Activated naive CD4-positive, alpha-beta T cell treated with anti-CD3 and anti-CD28 coated beads for 36 hours (primary cell): Measurements from ENCODE around the gene IL2RA. TPM values are rescaled to one million over a fixed set of nuclear protein-coding genes. Genes with fewer than 3 reads are reported as not detected.
"Not testable (repeated sequence)": the region's sequence is repeated elsewhere in the genome, so short reads cannot be mapped to it uniquely, and the experiment has no call there.

Experiments used
- CTCF ChIA-PET: fragments of 350-600 bp; sonication (Branson Sonifier 250); formaldehyde crosslinking; loops from one replicate; lab custom pipeline; 2021; ENCODE audit warnings: antibody characterized with exemption; lab: Charles Lee
- DNase-seq: peaks from one replicate; pipeline ENCODE4 v3.0.0-alpha.2; 2020
- H3K27ac Mint-ChIP-seq: one replicate; pipeline ENCODE4 v1.8.0; 2021; ENCODE audit warnings: mild to moderate bottlenecking, mixed read lengths
- H3K27me3 Mint-ChIP-seq: one replicate; pipeline ENCODE4 v1.8.0; 2021; ENCODE audit warnings: low read depth, mixed read lengths
- H3K36me3 Mint-ChIP-seq: one replicate; pipeline ENCODE4 v1.8.0; 2021; ENCODE audit warnings: low read depth, mixed read lengths
- H3K4me1 Mint-ChIP-seq: one replicate; pipeline ENCODE4 v1.8.0; 2021; ENCODE audit warnings: low read depth, mixed read lengths
- H3K4me3 Mint-ChIP-seq: one replicate; pipeline ENCODE4 v1.8.0; 2021; ENCODE audit warnings: mild to moderate bottlenecking, moderate library complexity, mixed read lengths
- H3K9me3 Mint-ChIP-seq: one replicate; pipeline ENCODE4 v1.8.0; 2021; ENCODE audit warnings: mixed read lengths
- intact Hi-C: fragments of 100-400 bp; cut with micrococcal nuclease; formaldehyde crosslinking; loops from one replicate; pipeline ENCODE4 v1.15.1; 2023
- total RNA-seq, 2 experiments: library from RNA; stranded (reverse); gene quantifications; one replicate each; pipeline ENCODE4 v1.2.3, GENCODE V29; 2021

The IL2RA gene
- total RNA-seq, 2 experiments from 2014 or later = 443 to 471 TPM

GRCh38 chr10:6045314-6045848, 16.8 kb downstream of the IL2RA start:
- DNase-seq = peak; percentile 69
- no peaks in the 10 kb centered on the region for H3K27me3 Mint-ChIP-seq
- H3K36me3 Mint-ChIP-seq = peaks cover 89% of the 10 kb centered on the region
- CTCF ChIA-PET = interaction anchor here (1.4 to 1.6 kb wide), 2 partner anchors 32 to 41 kb away, joined by 6 to 10 read pairs; no protein-coding TSS in a partner anchor
- peak overlapping the region; percentile 95 for H3K27ac Mint-ChIP-seq
- H3K4me1 Mint-ChIP-seq = peaks cover 86% of the 10 kb centered on the region
- no peaks in the 10 kb centered on the region for H3K9me3 Mint-ChIP-seq
- H3K4me3 Mint-ChIP-seq = peak overlapping the region; percentile 56
- intact Hi-C loops = loop anchor here (1.0 to 2.0 kb wide), 2 partner anchors 13 to 25 kb away; no protein-coding TSS in a partner anchor

GRCh38 chr10:6044751-6045313, 17.3 kb downstream of the IL2RA start:
- H3K27me3 Mint-ChIP-seq = no peaks in the 10 kb centered on the region
- peak overlapping the region; percentile 95 for H3K27ac Mint-ChIP-seq
- peaks cover 88% of the 10 kb centered on the region for H3K36me3 Mint-ChIP-seq
- peak; percentile 15 for DNase-seq
- peaks cover 85% of the 10 kb centered on the region for H3K4me1 Mint-ChIP-seq
- CTCF ChIA-PET = interaction anchor here (1.2 to 1.6 kb wide), 2 partner anchors 30 to 41 kb away, joined by 3 read pairs; no protein-coding TSS in a partner anchor
- no peaks in the 10 kb centered on the region for H3K9me3 Mint-ChIP-seq
- H3K4me3 Mint-ChIP-seq = peak overlapping the region; percentile 56
- intact Hi-C loops = loop anchor here (1.0 to 2.0 kb wide), 2 partner anchors 14 to 25 kb away; no protein-coding TSS in a partner anchor

GRCh38 chr10:6044060-6044459, 18.1 kb downstream of the IL2RA start:
- CTCF ChIA-PET = interaction anchor here (1.2 to 1.6 kb wide), 2 partner anchors 29 to 42 kb away, joined by 3 read pairs; no protein-coding TSS in a partner anchor
- DNase-seq = peak; percentile 4

GRCh38 chr10:6043377-6043776, 18.8 kb downstream of the IL2RA start:
- H3K27me3 Mint-ChIP-seq, H3K9me3 Mint-ChIP-seq, intact Hi-C loops, H3K4me3 Mint-ChIP-seq: not testable (repeated sequence)
- peak; percentile 0 for DNase-seq
- Mint-ChIP-seq H3K4me1 (peaks cover 85% of the 10 kb centered on the region), H3K36me3 (peaks cover 88% of the 10 kb centered on the region), H3K27ac (peak overlapping the region; percentile 73)
- CTCF ChIA-PET = interaction anchor here (1.2 to 1.6 kb wide), 2 partner anchors 29 to 43 kb away, joined by 3 read pairs; no protein-coding TSS in a partner anchor

More at GRCh38 chr10:6044060-6044459, 18.1 kb downstream of the IL2RA start:
- Mint-ChIP-seq H3K27ac (peak overlapping the region; percentile 95), H3K36me3 (peaks cover 88% of the 10 kb centered on the region), H3K4me1 (peaks cover 85% of the 10 kb centered on the region), H3K27me3 (no peaks in the 10 kb centered on the region), H3K9me3 (no peaks in the 10 kb centered on the region), H3K4me3 (peak overlapping the region; percentile 20)
- intact Hi-C loops = loop anchor here (2.0 kb wide), 1 partner anchor 15 kb away; no protein-coding TSS in a partner anchor

- intact Hi-C loops = no loop called here
- H3K9me3 Mint-ChIP-seq = no peaks in the 10 kb centered on the region
- DNase-seq = no peak
- H3K27me3 Mint-ChIP-seq = no peaks in the 10 kb centered on the region
- CTCF ChIA-PET = no interaction called here
- no peak overlapping the region for H3K27ac Mint-ChIP-seq
- H3K4me1 Mint-ChIP-seq = peaks cover 87% of the 10 kb centered on the region
- H3K36me3 Mint-ChIP-seq = peaks cover 90% of the 10 kb centered on the region
- H3K4me3 Mint-ChIP-seq = no peak overlapping the region
Measured at GRCh38 chr10:6040205-6040604, 22.0 kb downstream of the IL2RA start.

GRCh38 chr10:6039711-6040110, 22.5 kb downstream of the IL2RA start:
- peak; percentile 3 for DNase-seq
- Mint-ChIP-seq H3K27ac (peak overlapping the region; percentile 18), H3K4me1 (peaks cover 84% of the 10 kb centered on the region), H3K9me3 (no peaks in the 10 kb centered on the region), H3K36me3 (peaks cover 87% of the 10 kb centered on the region), H3K4me3 (no peak overlapping the region), H3K27me3 (no peaks in the 10 kb centered on the region)
- CTCF ChIA-PET = interaction anchor here (1.3 kb wide), 1 partner anchor 11 kb away, joined by 4 read pairs; no protein-coding TSS in a partner anchor
- intact Hi-C loops = no loop called here

- CTCF ChIA-PET = interaction anchor here (0.5 to 1.6 kb wide), 5 partner anchors 10 to 602 kb away, joined by 3 to 5 read pairs (median 4); no protein-coding TSS in a partner anchor
- peaks cover 87% of the 10 kb centered on the region for H3K36me3 Mint-ChIP-seq
- no peak overlapping the region for H3K4me3 Mint-ChIP-seq
- peak; percentile 17 for DNase-seq
- intact Hi-C loops = loop anchor here (1.0 kb wide), 1 partner anchor 13 kb away; no protein-coding TSS in a partner anchor
- H3K27ac Mint-ChIP-seq = peak overlapping the region; percentile 76
- H3K9me3 Mint-ChIP-seq = no peaks in the 10 kb centered on the region
- peaks cover 79% of the 10 kb centered on the region for H3K4me1 Mint-ChIP-seq
- no peaks in the 10 kb centered on the region for H3K27me3 Mint-ChIP-seq
Measured at GRCh38 chr10:6038071-6038631, 24.0 kb downstream of the IL2RA start.

- Mint-ChIP-seq H3K36me3 (peaks cover 89% of the 10 kb centered on the region), H3K27ac (peak overlapping the region; percentile 76), H3K4me1 (peaks cover 80% of the 10 kb centered on the region), H3K9me3 (peaks cover 1% of the 10 kb centered on the region), H3K27me3 (no peaks in the 10 kb centered on the region), H3K4me3 (peak overlapping the region; percentile 6)
- intact Hi-C loops = loop anchor here (2.0 kb wide), 1 partner anchor 23 kb away; no protein-coding TSS in a partner anchor
- peak; percentile 7 for DNase-seq
- CTCF ChIA-PET = interaction anchor here (0.5 to 1.6 kb wide), 5 partner anchors 9 to 601 kb away, joined by 3 to 5 read pairs (median 4); no protein-coding TSS in a partner anchor
Measured at GRCh38 chr10:6037422-6037821, 24.7 kb downstream of the IL2RA start.

- peak; percentile 46 for DNase-seq
- Mint-ChIP-seq H3K27me3 (no peaks in the 10 kb centered on the region), H3K4me1 (peaks cover 81% of the 10 kb centered on the region), H3K9me3 (peaks cover 2% of the 10 kb centered on the region), H3K27ac (peak overlapping the region; percentile 76), H3K4me3 (peak overlapping the region; percentile 6), H3K36me3 (peaks cover 86% of the 10 kb centered on the region)
- intact Hi-C loops = loop anchor here (2.0 kb wide), 1 partner anchor 22 kb away; no protein-coding TSS in a partner anchor
- CTCF ChIA-PET = interaction anchor here (1.4 to 1.6 kb wide), 2 partner anchors 23 to 49 kb away, joined by 5 read pairs; no protein-coding TSS in a partner anchor
Measured at GRCh38 chr10:6036861-6037321, 25.3 kb downstream of the IL2RA start.

- DNase-seq = peak; percentile 21
- no peak overlapping the region for H3K4me3 Mint-ChIP-seq
- H3K36me3 Mint-ChIP-seq = peaks cover 83% of the 10 kb centered on the region
Measured at GRCh38 chr10:6035931-6036575, 26.1 kb downstream of the IL2RA start.

GRCh38 chr10:6035101-6035834, 26.9 kb downstream of the IL2RA start:
- peak; percentile 10 for DNase-seq

More at GRCh38 chr10:6035931-6036575, 26.1 kb downstream of the IL2RA start:
- Mint-ChIP-seq H3K27ac (peak overlapping the region; percentile 44), H3K4me1 (peaks cover 74% of the 10 kb centered on the region), H3K27me3 (no peaks in the 10 kb centered on the region), H3K9me3 (peaks cover 2% of the 10 kb centered on the region)
- intact Hi-C loops = loop anchor here (2.0 kb wide), 1 partner anchor 21 kb away; no protein-coding TSS in a partner anchor
- CTCF ChIA-PET = no interaction called here

More at GRCh38 chr10:6035101-6035834, 26.9 kb downstream of the IL2RA start:
- peaks cover 83% of the 10 kb centered on the region for H3K36me3 Mint-ChIP-seq
- H3K27ac Mint-ChIP-seq = peak overlapping the region; percentile 25
- peaks cover 7% of the 10 kb centered on the region for H3K9me3 Mint-ChIP-seq
- peaks cover 68% of the 10 kb centered on the region for H3K4me1 Mint-ChIP-seq
- H3K4me3 Mint-ChIP-seq = no peak overlapping the region
- intact Hi-C loops = no loop called here
- H3K27me3 Mint-ChIP-seq = no peaks in the 10 kb centered on the region
- CTCF ChIA-PET = interaction anchor here (0.9 to 2.1 kb wide), 3 partner anchors 21 to 37 kb away, joined by 3 to 9 read pairs (median 3); no protein-coding TSS in a partner anchor
